GM18505 (cell line): ENCODE data around the gene ASTN1.

Experiments
- ATAC-seq: cut with Tn5 transposase; IDR thresholded peaks from one replicate; pipeline ENCODE4 v1.9.1; 2021; ENCODE audit not compliant: unreplicated experiment
- POLR2A ChIP-seq: IDR thresholded peaks from 4 replicates; pipeline ENCODE4 v1.6.1; 2011; ENCODE audit warnings: borderline replicate concordance; ENCODE audit not compliant: insufficient read depth, insufficient read length; ENCODE audit errors: extremely low read depth

Gene ASTN1

DNA sequence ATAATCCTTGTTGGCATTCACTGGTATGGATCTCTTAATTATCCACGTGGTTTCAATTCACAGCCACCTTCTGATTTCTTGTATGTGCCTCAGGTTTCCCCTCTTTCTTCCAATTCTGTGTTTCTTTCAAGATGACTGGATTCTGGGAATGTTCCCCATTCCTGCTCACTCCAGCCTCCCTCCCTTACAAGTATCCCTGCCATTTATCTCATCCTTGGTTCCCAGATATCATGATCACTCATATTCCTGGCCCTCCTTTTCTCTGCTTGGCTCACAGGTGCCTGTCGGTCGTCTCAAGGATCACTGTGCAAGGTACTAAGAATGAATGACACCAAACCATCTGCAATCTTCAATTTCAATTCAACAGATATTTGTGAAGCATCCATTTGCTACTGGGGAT, 279.2 kb downstream of the ASTN1 start:
- TF ChIP-seq POLR2A: no peak
- no peak for ATAC-seq

DNA sequence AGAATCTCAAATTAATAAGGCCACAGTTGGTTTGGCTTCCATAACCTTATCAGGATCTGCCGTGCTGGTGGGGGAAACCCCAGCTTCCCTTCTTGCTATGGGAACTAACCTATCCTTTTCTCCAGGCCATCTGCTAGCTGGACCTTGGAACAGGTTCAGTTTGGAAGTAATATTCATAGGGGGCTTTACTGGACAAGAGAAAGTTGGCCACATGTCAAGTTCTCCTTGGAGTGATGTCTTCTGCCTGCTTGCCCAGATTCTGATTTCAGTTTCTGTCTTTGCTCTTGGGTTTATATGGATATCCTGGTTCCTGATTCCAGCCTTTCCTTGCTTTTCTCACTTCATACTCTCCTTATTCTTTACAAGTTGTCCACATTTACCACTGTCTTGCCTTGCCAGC, 279.6 kb downstream of the ASTN1 start:
- no peak for ATAC-seq

GRCh38 chr1:176884286-176884685, 280.2 kb downstream of the ASTN1 start:
- no peak for ATAC-seq
- TF ChIP-seq POLR2A: no peak

More for the DNA sequence above, 279.6 kb downstream of the ASTN1 start:
- no peak for TF ChIP-seq POLR2A

DNA sequence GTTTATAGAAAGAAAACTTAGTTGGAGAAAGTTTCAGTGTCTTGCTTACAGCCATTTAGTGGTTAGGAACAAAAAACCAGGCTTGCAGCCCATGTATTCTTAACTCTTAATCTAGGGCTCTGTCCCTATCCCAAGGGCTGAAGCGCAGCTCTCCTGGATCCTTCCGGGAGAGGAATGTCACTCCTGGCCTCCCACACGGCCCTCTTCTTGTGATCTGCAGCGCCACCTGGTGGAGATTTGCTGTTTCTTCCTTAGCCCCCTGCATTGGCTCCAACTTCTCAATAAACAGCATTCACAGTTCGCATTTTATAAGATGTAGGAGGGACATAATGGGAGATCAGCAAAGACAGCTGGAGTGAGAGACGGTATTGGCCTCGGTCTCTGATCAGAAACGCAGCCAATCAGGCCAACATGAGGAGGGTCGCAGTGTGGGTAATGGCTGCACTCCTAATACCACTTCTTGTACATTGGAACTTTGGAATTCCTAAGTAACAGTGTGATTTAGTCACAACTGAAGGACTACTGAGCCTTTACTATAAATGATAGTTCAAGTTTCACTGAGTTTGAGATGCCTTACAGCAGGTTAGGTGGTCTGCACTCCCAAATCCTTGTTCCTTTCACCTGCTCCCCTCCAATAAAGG, 283.4 kb downstream of the ASTN1 start:
- no peak for TF ChIP-seq POLR2A
- ATAC-seq: no peak

DNA sequence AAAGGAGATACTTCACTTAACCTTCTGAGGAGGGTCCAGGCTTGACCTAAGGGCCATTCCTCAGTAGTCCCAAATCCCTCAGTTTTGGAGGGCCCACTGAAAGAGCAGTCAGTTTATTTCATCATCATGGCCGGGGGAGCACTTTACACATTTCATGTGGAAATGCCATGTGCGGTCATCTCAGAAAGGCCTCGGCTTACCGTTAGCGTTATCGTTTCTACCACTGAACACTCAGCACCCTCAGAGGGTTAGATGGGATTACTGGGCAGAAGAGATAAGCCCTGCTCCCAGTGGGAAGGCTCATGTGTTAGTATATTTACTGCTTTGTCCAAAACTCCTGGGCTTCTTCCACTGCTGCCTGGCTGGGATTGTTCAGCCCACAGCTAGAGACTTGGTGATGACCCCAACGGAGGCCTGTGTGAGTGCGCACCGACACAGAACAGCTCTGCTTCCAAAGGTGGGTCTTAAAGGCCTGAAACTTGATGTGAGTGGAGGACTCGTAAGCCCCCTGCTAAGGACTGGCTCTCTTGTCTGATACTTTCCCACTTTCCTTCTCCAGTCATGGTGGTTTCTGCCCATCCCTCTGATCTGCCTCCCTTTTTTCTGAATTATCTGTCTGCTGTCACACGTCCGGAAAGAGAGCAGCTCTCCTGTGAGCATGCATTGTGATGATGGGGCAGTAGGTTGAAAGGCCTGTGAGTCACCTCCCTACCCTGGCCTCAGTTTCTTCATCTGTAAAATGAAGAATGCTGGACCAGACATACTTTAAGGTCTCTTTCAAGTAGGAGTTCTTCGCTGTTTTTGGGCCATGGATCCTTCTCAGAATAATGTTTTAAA, 284.5 kb downstream of the ASTN1 start:
- TF ChIP-seq POLR2A: no peak
- no peak for ATAC-seq

DNA sequence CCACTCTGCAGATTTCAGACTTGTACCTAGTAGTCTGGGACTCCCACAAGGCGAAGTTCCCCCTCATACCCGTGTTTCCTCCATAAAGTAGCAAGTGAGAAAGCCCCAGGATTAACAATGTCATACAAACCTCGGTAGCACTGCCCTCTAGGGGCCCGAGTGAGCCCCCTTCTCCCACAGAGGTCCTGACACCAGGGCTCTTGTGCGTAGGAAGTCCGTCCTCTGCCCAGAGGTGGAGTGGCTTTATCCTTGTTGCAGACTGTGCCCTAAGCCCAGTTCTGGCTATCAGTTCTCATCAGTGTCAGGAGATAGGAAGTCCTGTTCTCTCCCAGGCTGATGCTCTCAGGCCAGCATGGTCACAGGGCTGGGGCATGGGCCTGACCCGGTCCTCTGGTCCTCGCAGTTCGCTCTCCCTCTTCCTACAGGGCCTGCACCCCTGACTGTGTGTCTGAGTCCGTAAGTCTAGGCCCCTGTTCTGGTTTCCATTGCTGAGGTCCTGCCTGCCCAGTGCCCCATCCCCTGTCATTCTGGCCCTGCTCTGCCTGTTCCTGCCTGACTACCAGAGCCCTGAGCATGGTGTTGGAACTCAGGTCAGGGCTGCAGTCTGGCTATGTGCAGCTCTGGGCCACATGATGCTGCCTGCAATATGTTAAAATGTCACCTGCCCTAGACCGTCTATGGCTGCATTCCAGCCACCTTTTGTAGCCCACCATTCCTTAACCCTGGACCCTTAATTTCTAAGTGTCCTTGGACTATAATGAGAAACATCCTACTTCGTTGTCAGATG, 285.6 kb downstream of the ASTN1 start:
- no peak for TF ChIP-seq POLR2A
- ATAC-seq: no peak

DNA sequence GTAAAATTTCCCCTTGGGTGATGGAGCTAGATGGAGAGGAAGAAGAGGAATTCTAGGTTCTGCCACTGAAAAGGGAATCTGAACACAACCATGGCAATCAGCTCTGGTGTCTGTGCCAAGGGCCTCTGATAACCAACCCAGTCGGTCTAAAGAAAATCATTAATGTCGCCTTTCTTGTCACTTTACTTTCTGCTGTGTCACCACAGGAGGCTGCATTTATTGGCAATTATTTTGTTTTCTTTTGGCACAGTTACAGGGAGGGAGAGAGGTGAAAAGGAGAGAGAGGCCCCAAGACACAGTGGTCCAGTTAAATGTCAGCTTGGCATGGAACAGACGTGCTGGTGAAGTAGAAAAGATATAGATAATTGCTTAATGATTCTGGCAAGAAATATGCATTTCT, 287.0 kb downstream of the ASTN1 start:
- no peak for ATAC-seq
- TF ChIP-seq POLR2A: no peak

DNA sequence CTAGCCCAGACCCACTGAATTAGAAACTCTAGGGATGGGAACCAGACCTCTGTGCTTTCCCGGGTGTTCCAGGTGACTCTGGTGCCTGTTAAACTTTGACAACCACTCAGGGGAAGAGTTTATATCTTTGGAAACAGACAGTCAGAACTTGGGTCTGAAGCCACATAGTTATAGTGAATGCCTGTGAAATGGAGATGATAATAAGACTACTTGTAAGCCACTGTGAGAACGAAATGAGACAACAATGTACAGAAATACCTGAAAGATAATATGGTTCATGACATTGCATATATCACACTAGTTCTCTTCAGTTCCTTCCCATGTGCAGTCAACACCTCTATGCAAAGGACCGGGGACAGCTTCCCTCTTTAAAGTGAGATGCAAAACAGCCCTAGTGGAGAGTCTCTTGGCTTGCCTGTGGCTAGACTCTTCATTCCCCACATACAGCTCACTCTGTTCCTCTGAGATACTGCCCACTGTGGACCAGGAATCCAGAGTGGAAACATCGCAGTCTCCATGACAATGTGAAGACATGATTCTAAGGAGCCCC, 287.5 kb downstream of the ASTN1 start:
- no peak for ATAC-seq
- TF ChIP-seq POLR2A: no peak

DNA sequence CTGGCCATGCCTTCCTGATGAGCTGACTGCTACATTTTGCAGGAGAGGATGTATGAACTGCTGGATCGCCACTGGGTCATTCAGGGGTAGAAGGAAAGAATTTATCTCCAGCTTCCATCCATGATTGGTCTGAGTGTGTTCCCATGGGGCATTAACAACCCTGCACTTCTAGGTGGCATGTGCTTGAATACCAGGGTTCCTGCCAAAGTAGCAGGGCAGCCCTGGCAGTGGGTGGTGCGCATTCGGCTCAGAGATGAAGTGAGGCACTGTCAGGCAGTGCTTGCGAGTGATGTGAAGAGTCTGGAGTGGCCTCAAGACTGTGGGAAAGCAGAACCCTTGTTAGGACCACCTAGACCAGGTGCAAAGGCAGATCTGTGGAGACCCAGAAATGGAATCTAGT, 294.9 kb downstream of the ASTN1 start:
- no peak for TF ChIP-seq POLR2A
- no peak for ATAC-seq

GRCh38 chr1:176866011-176866714, 298.3 kb downstream of the ASTN1 start:
- TF ChIP-seq POLR2A: no peak
- ATAC-seq: no peak

DNA sequence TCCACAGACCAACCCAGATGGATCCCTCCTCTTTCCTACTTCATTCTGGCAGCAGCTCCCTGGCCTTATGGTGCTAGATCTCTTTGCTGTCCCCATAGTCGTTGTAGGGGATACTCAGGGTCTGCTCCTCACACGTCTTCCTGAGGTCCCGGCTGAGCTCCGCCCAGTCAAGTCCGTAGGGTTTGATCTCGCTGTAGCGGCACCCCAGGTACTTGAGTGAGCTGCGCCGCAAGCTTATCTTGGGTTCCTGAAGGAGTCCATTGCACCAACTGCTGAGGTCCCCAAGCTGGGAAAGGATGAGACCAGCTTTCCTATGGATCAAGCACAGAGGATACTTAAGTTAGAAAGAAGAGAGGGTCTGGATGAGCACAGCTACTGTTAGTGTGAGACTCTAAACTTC, 300.3 kb downstream of the ASTN1 start:
- no peak for TF ChIP-seq POLR2A
- no peak for ATAC-seq

- ATAC-seq: no peak
- no peak for TF ChIP-seq POLR2A
Observed at GRCh38 chr1:176863613-176864012, 300.9 kb downstream of the ASTN1 start.
